HepG2 (cell line): Measurements from ENCODE around the gene GNPNAT1. TPM values are rescaled to one million over a fixed set of nuclear protein-coding genes. Genes with fewer than 3 reads are reported as not detected.
A peak's percentile ranks its signal among the peaks of the same experiment; 100 is the strongest.

ENCODE experiments used
- ARNT2 ChIP-seq: sonication (generic); formaldehyde crosslinking; IDR thresholded peaks from 2 replicates; pipeline ENCODE4 v1.8.0; 2022; ENCODE audit warnings: mild to moderate bottlenecking, low read depth, missing genetic modification reagents, moderate library complexity
- CBFB ChIP-seq: sonication (generic); formaldehyde crosslinking; IDR thresholded peaks from 2 replicates; pipeline ENCODE4 v1.4.0; 2020; ENCODE audit warnings: missing genetic modification reagents
- EHMT2 ChIP-seq: fragments of 200-600 bp; sonication (generic); IDR thresholded peaks from 2 replicates; pipeline ENCODE4 v1.7.0; 2017; ENCODE audit warnings: antibody characterized with exemption, low read depth, low read length, borderline replicate concordance
- FOSL2 ChIP-seq: sonication (generic); formaldehyde crosslinking; IDR thresholded peaks from 2 replicates; pipeline ENCODE4 v1.4.0; 2020; ENCODE audit warnings: missing genetic modification reagents
- FOXC1 ChIP-seq: sonication (generic); formaldehyde crosslinking; IDR thresholded peaks from 2 replicates; pipeline ENCODE4 v1.8.0; 2022; ENCODE audit warnings: mild to moderate bottlenecking, missing genetic modification reagents, borderline replicate concordance
- KDM4B ChIP-seq: sonication (generic); formaldehyde crosslinking; IDR thresholded peaks from 2 replicates; pipeline ENCODE4 v1.4.0; 2020; ENCODE audit warnings: missing genetic modification reagents
- MAZ ChIP-seq, 2 experiments: sonication (generic) in 1 of 2; formaldehyde crosslinking in 1 of 2; IDR thresholded peaks; 2 replicates each; pipeline versions ENCODE4 v1.5.0 to v1.6.1; 2012 to 2020; ENCODE audit warnings: low read depth in 2 of 2, mild to moderate bottlenecking in 2 of 2, borderline replicate concordance in 1 of 2, improper control_type of control experiment in 1 of 2, low read length in 1 of 2, missing genetic modification reagents in 1 of 2, moderate library complexity in 1 of 2
- MEIS1 ChIP-seq: sonication (generic); formaldehyde crosslinking; IDR thresholded peaks from 2 replicates; pipeline ENCODE4 v1.9.0; 2021; ENCODE audit warnings: mild to moderate bottlenecking, missing genetic modification reagents, moderate library complexity, borderline replicate concordance
- NFRKB ChIP-seq: fragments of 450-650 bp; IDR thresholded peaks from 2 replicates; pipeline ENCODE4 v1.6.1; 2017
- PPARG ChIP-seq: conservative IDR thresholded peaks from 2 replicates; pipeline ENCODE4 v1.6.1; 2016; ENCODE audit warnings: missing biosample characterization, missing genetic modification reagents
- RAD51 ChIP-seq: fragments of 450-650 bp; IDR thresholded peaks from 2 replicates; pipeline ENCODE4 v1.6.1; 2016; ENCODE audit warnings: borderline replicate concordance
- TARDBP ChIP-seq: sonication (generic); formaldehyde crosslinking; IDR thresholded peaks from 2 replicates; pipeline ENCODE4 v1.8.0; 2022; ENCODE audit warnings: mild to moderate bottlenecking, missing genetic modification reagents
- ZFP90 ChIP-seq: sonication (generic); formaldehyde crosslinking; IDR thresholded peaks from 2 replicates; pipeline ENCODE4 v1.8.0; 2022; ENCODE audit warnings: missing genetic modification reagents, mild to moderate bottlenecking, inconsistent platforms, borderline replicate concordance
- ZNF17 ChIP-seq: sonication (generic); formaldehyde crosslinking; IDR thresholded peaks from 2 replicates; pipeline ENCODE4 v1.5.0; 2020; ENCODE audit warnings: mild to moderate bottlenecking, missing genetic modification reagents
- ZNF329 ChIP-seq: sonication (generic); formaldehyde crosslinking; IDR thresholded peaks from 2 replicates; pipeline ENCODE4 v1.9.0; 2021; ENCODE audit warnings: low read depth, mild to moderate bottlenecking, missing genetic modification reagents
- ZNF546 ChIP-seq: sonication (generic); formaldehyde crosslinking; conservative IDR thresholded peaks from 2 replicates; pipeline ENCODE4 v1.8.1; 2023; ENCODE audit warnings: mild to moderate bottlenecking, missing genetic modification reagents
- ZNF557 ChIP-seq: sonication (generic); formaldehyde crosslinking; IDR thresholded peaks from 2 replicates; pipeline ENCODE4 v1.4.0; 2020; ENCODE audit warnings: missing genetic modification reagents
- ZNF652 ChIP-seq: IDR thresholded peaks from 2 replicates; pipeline ENCODE4 v1.6.1; 2016; ENCODE audit warnings: low read depth, borderline replicate concordance
- ZNF737 ChIP-seq: sonication (generic); formaldehyde crosslinking; IDR thresholded peaks from 2 replicates; pipeline ENCODE4 v1.5.0; 2020; ENCODE audit warnings: missing genetic modification reagents, mild to moderate bottlenecking, borderline replicate concordance
- ZNF75D ChIP-seq: sonication (generic); formaldehyde crosslinking; IDR thresholded peaks from 2 replicates; pipeline ENCODE4 v1.8.1; 2023; ENCODE audit warnings: missing genetic modification reagents, mild to moderate bottlenecking, borderline replicate concordance
- ZNF788 ChIP-seq: sonication (generic); formaldehyde crosslinking; IDR thresholded peaks from 2 replicates; pipeline ENCODE4 v1.5.0; 2020; ENCODE audit warnings: mild to moderate bottlenecking, missing genetic modification reagents, borderline replicate concordance
- polyA plus RNA-seq, 8 experiments: library from polyadenylated mRNA; depleted of rRNA in 3 of 8; stranded (reverse) in 7 of 8; unstranded in 1 of 8; fragments of >200 nt; fragmentation: Illumina TruSeq in 4 of 8; extraction: Trizol in 4 of 8; gene quantifications; 2 replicates each; pipeline versions ENCODE4 v1.2.1 to v1.2.3, GENCODE V29; 2011 to 2016; ENCODE audit warnings: low read depth in 4 of 8, missing spikeins in 1 of 8, mixed read lengths in 1 of 8; ENCODE audit not compliant: insufficient read depth in 1 of 8
- total RNA-seq, 5 experiments: library from RNA; depleted of rRNA; stranded (reverse); fragments of >200 nt; fragmentation: Illumina TruSeq; extraction: Trizol; gene quantifications; 2 replicates each; pipeline ENCODE4 v1.2.3, GENCODE V29; 2016; ENCODE audit warnings: low read depth in 1 of 5
- TF ChIP-seq, protein P1 (sequence below): sonication (generic); formaldehyde crosslinking; IDR thresholded peaks from 2 replicates; pipeline ENCODE4 v1.8.0; 2022; ENCODE audit warnings: mild to moderate bottlenecking, missing genetic modification reagents
- TF ChIP-seq, protein P2 (sequence below): sonication (generic); formaldehyde crosslinking; IDR thresholded peaks from 2 replicates; pipeline ENCODE4 v1.4.0; 2020; ENCODE audit warnings: missing genetic modification reagents, borderline replicate concordance
- TF ChIP-seq, protein P3 (sequence below): sonication (generic); formaldehyde crosslinking; IDR thresholded peaks from 2 replicates; pipeline ENCODE4 v1.4.0; 2020; ENCODE audit warnings: mild to moderate bottlenecking, missing genetic modification reagents, borderline replicate concordance

The GNPNAT1 gene
- total and polyA plus RNA-seq, 2 of the 13 experiments (the other 11 are each of a cell fraction or from before 2014, with no cell fraction given) = 38.3 to 54.9 TPM

DNA sequence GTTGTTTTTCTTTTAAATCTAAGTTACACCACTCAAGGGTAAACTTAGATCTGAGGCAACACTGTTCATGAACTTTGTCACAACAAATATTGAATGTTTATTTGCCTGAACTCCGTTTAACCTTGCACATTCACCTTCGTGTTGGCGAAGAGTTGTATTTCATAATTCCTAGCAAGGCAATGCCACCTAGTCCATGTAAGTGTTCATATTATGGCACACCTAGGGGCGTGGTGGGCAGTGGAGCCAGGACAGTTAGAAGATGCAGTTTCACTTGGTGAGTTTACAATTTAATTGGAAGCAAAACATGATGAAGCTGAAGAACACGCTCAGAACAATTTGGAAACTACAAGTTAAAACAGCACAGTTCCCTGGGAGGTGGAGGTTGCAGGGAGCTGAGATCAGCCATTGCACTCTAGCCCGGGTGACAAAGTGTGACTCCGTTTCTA is 30.4 kb upstream of the GNPNAT1 start (continued):
- TF ChIP-seq ZNF652 (CRISPR knock-in tag) (peak; percentile 74; the same call in 1 of the 2 replicates), NFRKB (no peak), ZNF329 (no peak), ZNF788 (CRISPR knock-in tag) (no peak), PPARG (peak; percentile 97), MEIS1 (CRISPR knock-in tag) (peak; percentile 34; the same call in 1 of the 2 replicates), ZNF737 (CRISPR knock-in tag) (no peak), FOSL2 (CRISPR knock-in tag) (peak; percentile 78), CBFB (CRISPR knock-in tag) (peak; percentile 68; the same call in 1 of the 2 replicates), ZNF17 (CRISPR knock-in tag) (no peak), TARDBP (peak; percentile 89; the same call in 1 of the 2 replicates), FOXC1 (CRISPR knock-in tag) (peak; percentile 28; the same call in 1 of the 2 replicates), KDM4B (CRISPR knock-in tag) (no peak; the same call in 1 of the 2 replicates), RAD51 (no peak), ZNF557 (no peak), ZNF75D (CRISPR knock-in tag) (no peak), EHMT2 (no peak; the same call in 1 of the 2 replicates), MAZ (IDR thresholded peaks at IDR 0.05; ENCODE audit: borderline replicate concordance, low read depth, low read length) (no peak), MAZ (CRISPR knock-in tag; IDR thresholded peaks at IDR 0.05; ENCODE audit: low read depth) (peak; percentile 39; the same call in 1 of the 2 replicates), ARNT2 (peak; percentile 57; the same call in 1 of the 2 replicates), ZFP90 (CRISPR knock-in tag) (no peak), ZNF546 (CRISPR knock-in tag) (no peak)
- TF ChIP-seq, protein P1, sequence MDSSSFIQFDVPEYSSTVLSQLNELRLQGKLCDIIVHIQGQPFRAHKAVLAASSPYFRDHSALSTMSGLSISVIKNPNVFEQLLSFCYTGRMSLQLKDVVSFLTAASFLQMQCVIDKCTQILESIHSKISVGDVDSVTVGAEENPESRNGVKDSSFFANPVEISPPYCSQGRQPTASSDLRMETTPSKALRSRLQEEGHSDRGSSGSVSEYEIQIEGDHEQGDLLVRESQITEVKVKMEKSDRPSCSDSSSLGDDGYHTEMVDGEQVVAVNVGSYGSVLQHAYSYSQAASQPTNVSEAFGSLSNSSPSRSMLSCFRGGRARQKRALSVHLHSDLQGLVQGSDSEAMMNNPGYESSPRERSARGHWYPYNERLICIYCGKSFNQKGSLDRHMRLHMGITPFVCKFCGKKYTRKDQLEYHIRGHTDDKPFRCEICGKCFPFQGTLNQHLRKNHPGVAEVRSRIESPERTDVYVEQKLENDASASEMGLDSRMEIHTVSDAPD (CRISPR knock-in tag) = peak; percentile 35; the same call in 1 of the 2 replicates
- TF ChIP-seq, protein P2, sequence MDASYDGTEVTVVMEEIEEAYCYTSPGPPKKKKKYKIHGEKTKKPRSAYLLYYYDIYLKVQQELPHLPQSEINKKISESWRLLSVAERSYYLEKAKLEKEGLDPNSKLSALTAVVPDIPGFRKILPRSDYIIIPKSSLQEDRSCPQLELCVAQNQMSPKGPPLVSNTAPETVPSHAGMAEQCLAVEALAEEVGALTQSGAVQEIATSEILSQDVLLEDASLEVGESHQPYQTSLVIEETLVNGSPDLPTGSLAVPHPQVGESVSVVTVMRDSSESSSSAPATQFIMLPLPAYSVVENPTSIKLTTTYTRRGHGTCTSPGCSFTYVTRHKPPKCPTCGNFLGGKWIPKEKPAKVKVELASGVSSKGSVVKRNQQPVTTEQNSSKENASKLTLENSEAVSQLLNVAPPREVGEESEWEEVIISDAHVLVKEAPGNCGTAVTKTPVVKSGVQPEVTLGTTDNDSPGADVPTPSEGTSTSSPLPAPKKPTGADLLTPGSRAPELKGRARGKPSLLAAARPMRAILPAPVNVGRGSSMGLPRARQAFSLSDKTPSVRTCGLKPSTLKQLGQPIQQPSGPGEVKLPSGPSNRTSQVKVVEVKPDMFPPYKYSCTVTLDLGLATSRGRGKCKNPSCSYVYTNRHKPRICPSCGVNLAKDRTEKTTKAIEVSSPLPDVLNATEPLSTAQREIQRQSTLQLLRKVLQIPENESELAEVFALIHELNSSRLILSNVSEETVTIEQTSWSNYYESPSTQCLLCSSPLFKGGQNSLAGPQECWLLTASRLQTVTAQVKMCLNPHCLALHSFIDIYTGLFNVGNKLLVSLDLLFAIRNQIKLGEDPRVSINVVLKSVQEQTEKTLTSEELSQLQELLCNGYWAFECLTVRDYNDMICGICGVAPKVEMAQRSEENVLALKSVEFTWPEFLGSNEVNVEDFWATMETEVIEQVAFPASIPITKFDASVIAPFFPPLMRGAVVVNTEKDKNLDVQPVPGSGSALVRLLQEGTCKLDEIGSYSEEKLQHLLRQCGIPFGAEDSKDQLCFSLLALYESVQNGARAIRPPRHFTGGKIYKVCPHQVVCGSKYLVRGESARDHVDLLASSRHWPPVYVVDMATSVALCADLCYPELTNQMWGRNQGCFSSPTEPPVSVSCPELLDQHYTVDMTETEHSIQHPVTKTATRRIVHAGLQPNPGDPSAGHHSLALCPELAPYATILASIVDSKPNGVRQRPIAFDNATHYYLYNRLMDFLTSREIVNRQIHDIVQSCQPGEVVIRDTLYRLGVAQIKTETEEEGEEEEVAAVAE (CRISPR knock-in tag) = peak; percentile 34; the same call in 1 of the 2 replicates
- TF ChIP-seq, protein P3, sequence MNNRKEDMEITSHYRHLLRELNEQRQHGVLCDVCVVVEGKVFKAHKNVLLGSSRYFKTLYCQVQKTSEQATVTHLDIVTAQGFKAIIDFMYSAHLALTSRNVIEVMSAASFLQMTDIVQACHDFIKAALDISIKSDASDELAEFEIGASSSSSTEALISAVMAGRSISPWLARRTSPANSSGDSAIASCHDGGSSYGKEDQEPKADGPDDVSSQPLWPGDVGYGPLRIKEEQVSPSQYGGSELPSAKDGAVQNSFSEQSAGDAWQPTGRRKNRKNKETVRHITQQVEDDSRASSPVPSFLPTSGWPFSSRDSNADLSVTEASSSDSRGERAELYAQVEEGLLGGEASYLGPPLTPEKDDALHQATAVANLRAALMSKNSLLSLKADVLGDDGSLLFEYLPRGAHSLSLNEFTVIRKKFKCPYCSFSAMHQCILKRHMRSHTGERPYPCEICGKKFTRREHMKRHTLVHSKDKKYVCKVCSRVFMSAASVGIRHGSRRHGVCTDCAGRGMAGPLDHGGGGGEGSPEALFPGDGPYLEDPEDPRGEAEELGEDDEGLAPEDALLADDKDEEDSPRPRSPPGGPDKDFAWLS (CRISPR knock-in tag) = no peak
